Heart right ventricle (tissue), 16 donors: ENCODE data around the gene LRRC27. TPM values are rescaled to one million over a fixed set of nuclear protein-coding genes. Genes with fewer than 3 reads are reported as not detected.

Source experiments
- ATAC-seq, 8 donors: fragments of 200-7000 bp; cut with Tn5 transposase; one replicate each; pipeline ENCODE4 v1.9.1; 2020; ENCODE audit warnings: mild to moderate bottlenecking in 8 of 8, moderate library complexity in 8 of 8, moderate number of reproducible peaks in 1 of 8
- DNase-seq, 2 donors: peaks; one replicate each; pipeline ENCODE4 v3.0.0-alpha.2; 2020
- H3K27ac ChIP-seq, 10 donors: fragments of 200-600 bp; sonication (generic) in 2 of 10; one replicate each; pipeline versions ENCODE4 v1.5.0 to v1.8.0; 2020 to 2022; ENCODE audit warnings: mild to moderate bottlenecking in 3 of 10
- H3K27me3 ChIP-seq, 7 donors: fragments of 200-600 bp; one replicate each; pipeline ENCODE4 v1.8.0; 2021 to 2022; ENCODE audit warnings: mild to moderate bottlenecking in 2 of 7
- H3K36me3 ChIP-seq, 9 donors: fragments of 200-600 bp; sonication (generic) in 1 of 9; one replicate each; pipeline versions ENCODE4 v1.5.0 to v1.8.0; 2020 to 2022; ENCODE audit warnings: mild to moderate bottlenecking in 2 of 9
- H3K4me1 ChIP-seq, 9 donors: fragments of 200-600 bp; sonication (generic) in 1 of 9; one replicate each; pipeline versions ENCODE4 v1.5.0 to v1.8.0; 2020 to 2022; ENCODE audit warnings: mild to moderate bottlenecking in 4 of 9
- H3K4me3 ChIP-seq, 10 donors: fragments of 200-600 bp; sonication (generic) in 2 of 10; one replicate each; pipeline versions ENCODE4 v1.5.0 to v1.8.0; 2020 to 2022; ENCODE audit warnings: mild to moderate bottlenecking in 7 of 10, moderate library complexity in 2 of 10
- H3K9me3 ChIP-seq, 11 donors: fragments of 200-600 bp in 10 of 11; sonication (generic) in 2 of 11; one replicate each; pipeline versions ENCODE4 v1.5.0 to v1.8.0; 2013 to 2022; ENCODE audit warnings: mild to moderate bottlenecking in 2 of 11, control low read depth in 1 of 11, moderate library complexity in 1 of 11
- WGBS, 2 donors: extraction: QIAGEN DNeasy Blood & Tissue Kit; methylation state at CpG; one replicate each; pipeline ENCODE4 v1.1.7; 2013; ENCODE audit warnings: inconsistent platforms in 1 of 2; 5-methylcytosine and 5-hydroxymethylcytosine counted together
- intact Hi-C, 10 donors: fragments of 100-400 bp; cut with DNase I; formaldehyde crosslinking; loops; one replicate each; pipeline versions ENCODE4 v1.11.1 to v1.14.2; 2022
- polyA plus RNA-seq, 2 donors: library from polyadenylated mRNA; stranded (reverse); fragments of 200-250 nt; gene quantifications; one replicate each; pipeline ENCODE4 v1.2.3, GENCODE V29; 2013
- total RNA-seq, 10 donors: library from RNA; stranded (reverse); fragmentation: NEBNext Ultra II Directional in 3 of 10; extraction: Animal tissue kit (Norgen Biotek cat#: 25700) in 3 of 10; gene quantifications; one replicate each; pipeline versions ENCODE4 v1.2.1 to v1.2.4, GENCODE V29; 2021 to 2023
- TF ChIP-seq, protein P1 (sequence below), 9 donors: fragments of 200-600 bp; sonication (generic) in 2 of 9; IDR thresholded peaks; one replicate each; pipeline versions ENCODE4 v1.5.0 to v1.8.0; 2021 to 2022; ENCODE audit warnings: antibody characterized with exemption in 9 of 9, mild to moderate bottlenecking in 5 of 9, moderate library complexity in 1 of 9
- donor health status: Arrhythmogenic right ventricular cardiomyopathy.
- donor health status: ischemic (EF 13 %, LVEDD 7.1; RV severe dilation, severe dysfunction).
- donor health status: healthy with polysubstance abuse.
- donor health status: DM: no; HTN: yes; CAD: no.
- donor health status: DM: no; HTN: no; CAD: no.
- donor health status: ischemic (EF 25% LVEDD 6.9; RV normal size, moderate dysfunction).
- donor health status: ischemic (EF 25% LVEDD 5.7; RV mildly dilated, moderate dysfunction).
- donor health status: healthy.
- donor health status: DM: yes; HTN: yes; CAD: no.
- donor health status: Ischemic cardiomyopathy.
- donor health status: ischemic (EF 35%, LVEDD 5.7; RV mildly dilated, moderate dysfunction).
- donor health status: nonischemic (EF 11% LVEDD 7.7; RV severe dilation, severe dysfunction).
- donor health status: DM: yes; HTN: yes; CAD: no.
- donor health status: PGD.
- donor health status: ischemic (EF 29% LVEDD 5.4; RV normal size, mild dysfunction).
- donor health status: nonischemic (EF 23%, LVEDD 6.1; RV moderate dilation, normal function).

Gene LRRC27
- total and polyA plus RNA-seq, 12 donors: 3.0 to 8.1 (median 4.7) TPM

GRCh38 chr10:132302421-132303310 lies 29.3 kb upstream of the LRRC27 start:
- Histone ChIP-seq H3K4me3 (no peak overlapping the region), H3K27ac (no peak overlapping the region), H3K27me3 (peaks cover 0 to 13% (median 0%) of the 10 kb centered on the region in 7 donors), H3K9me3 (no peaks in the 10 kb centered on the region), H3K36me3 (no peaks in the 10 kb centered on the region), H3K4me1 (peaks cover 4 to 13% (median 9%) of the 10 kb centered on the region in 9 donors)
- ATAC-seq (no peak), DNase-seq (no peak)
- TF ChIP-seq, protein P1, sequence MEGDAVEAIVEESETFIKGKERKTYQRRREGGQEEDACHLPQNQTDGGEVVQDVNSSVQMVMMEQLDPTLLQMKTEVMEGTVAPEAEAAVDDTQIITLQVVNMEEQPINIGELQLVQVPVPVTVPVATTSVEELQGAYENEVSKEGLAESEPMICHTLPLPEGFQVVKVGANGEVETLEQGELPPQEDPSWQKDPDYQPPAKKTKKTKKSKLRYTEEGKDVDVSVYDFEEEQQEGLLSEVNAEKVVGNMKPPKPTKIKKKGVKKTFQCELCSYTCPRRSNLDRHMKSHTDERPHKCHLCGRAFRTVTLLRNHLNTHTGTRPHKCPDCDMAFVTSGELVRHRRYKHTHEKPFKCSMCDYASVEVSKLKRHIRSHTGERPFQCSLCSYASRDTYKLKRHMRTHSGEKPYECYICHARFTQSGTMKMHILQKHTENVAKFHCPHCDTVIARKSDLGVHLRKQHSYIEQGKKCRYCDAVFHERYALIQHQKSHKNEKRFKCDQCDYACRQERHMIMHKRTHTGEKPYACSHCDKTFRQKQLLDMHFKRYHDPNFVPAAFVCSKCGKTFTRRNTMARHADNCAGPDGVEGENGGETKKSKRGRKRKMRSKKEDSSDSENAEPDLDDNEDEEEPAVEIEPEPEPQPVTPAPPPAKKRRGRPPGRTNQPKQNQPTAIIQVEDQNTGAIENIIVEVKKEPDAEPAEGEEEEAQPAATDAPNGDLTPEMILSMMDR (IDR thresholded peaks at IDR 0.05): no peak
- intact Hi-C loops: no loop called here
- WGBS, 2 donors: 88 to 89% methylated on average over 29 of the region's 29 CpGs

DNA sequence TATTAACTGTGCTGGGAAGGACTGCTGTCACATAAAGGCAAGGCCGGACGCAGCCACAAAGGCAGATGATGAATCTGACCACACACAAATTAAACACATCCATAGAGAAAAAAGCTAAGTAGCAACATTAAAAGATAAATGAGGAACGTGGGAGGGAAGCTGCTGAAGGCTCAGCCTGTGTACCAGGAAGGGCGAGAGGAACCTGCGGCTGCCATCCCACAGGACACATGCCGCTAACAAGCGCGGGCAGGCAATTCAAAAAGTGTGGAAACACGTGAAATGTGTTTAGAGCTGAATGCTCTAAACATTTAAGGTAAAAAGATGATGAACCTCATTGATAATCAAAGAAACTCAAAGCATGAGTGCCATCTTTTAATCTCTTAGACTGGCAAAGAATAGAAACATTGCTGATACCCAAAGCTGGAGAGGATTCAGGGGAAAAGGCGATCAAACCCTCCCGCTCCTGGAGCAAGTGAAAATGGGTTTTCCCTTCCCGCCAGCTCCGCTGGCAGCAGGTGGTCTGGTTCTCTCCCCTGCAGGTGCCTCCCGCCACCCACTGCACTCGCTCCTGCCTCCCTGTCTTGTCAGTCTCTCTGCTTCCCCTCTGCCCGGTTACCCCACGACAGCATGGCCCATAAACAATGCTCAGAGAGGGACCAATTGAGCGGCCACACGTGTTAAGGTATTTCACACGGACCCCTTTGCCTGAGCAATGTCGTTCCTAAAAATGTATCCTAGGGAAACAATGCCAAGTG lies 28.5 kb upstream of the LRRC27 start:
- Histone ChIP-seq H3K9me3 (no peaks in the 10 kb centered on the region), H3K4me1 (peaks cover 4 to 14% (median 12%) of the 10 kb centered on the region in 9 donors), H3K36me3 (no peaks in the 10 kb centered on the region), H3K27ac (no peak overlapping the region), H3K27me3 (peaks cover 0 to 14% (median 0%) of the 10 kb centered on the region in 7 donors), H3K4me3 (no peak overlapping the region)
- DNase-seq (no peak), ATAC-seq (no peak)
- WGBS, 2 donors: 89 to 92% methylated on average over 21 of the region's 21 CpGs
- intact Hi-C loops: no loop called here
- TF ChIP-seq, protein P1 (IDR thresholded peaks at IDR 0.05): no peak

- Histone ChIP-seq H3K27ac (no peak overlapping the region), H3K36me3 (no peaks in the 10 kb centered on the region), H3K27me3 (peaks cover 0 to 18% (median 0%) of the 10 kb centered on the region in 7 donors), H3K4me3 (no peak overlapping the region), H3K9me3 (no peaks in the 10 kb centered on the region), H3K4me1 (peaks cover 4 to 19% (median 17%) of the 10 kb centered on the region in 9 donors)
- DNase-seq (no peak), ATAC-seq (no peak)
- TF ChIP-seq, protein P1 (IDR thresholded peaks at IDR 0.05): no peak
- WGBS, 2 donors: 93 to 95% methylated on average over 21 of the region's 21 CpGs
- intact Hi-C loops: no loop called here
Observed at GRCh38 chr10:132304756-132305509, 27.1 kb upstream of the LRRC27 start.
